Hepatocyte (in vitro differentiated cells): ENCODE measurements around the gene SLC7A14. TPM values are rescaled to one million over a fixed set of nuclear protein-coding genes. Genes with fewer than 3 reads are reported as not detected.

Source experiments
- DNase-seq: peaks from one replicate; pipeline ENCODE4 v3.0.0-alpha.2; 2016; ENCODE audit warnings: low spot score
- H2AFZ ChIP-seq: fragments of 200-600 bp; sonication (generic); 2 replicates; pipeline ENCODE4 v1.6.0; 2016; ENCODE audit warnings: antibody characterized with exemption, mild to moderate bottlenecking
- H3K27ac ChIP-seq: fragments of 200-600 bp; sonication (generic); 2 replicates; pipeline ENCODE4 v1.5.1; 2016; ENCODE audit warnings: mild to moderate bottlenecking
- H3K27me3 ChIP-seq: fragments of 200-600 bp; sonication (generic); 2 replicates; pipeline ENCODE4 v1.6.1; 2016
- H3K36me3 ChIP-seq: fragments of 200-600 bp; sonication (generic); replicated peaks from 2 replicates; pipeline ENCODE4 v1.5.1; 2016; ENCODE audit warnings: low read depth; ENCODE audit not compliant: insufficient read depth
- H3K4me1 ChIP-seq: fragments of 200-600 bp; sonication (generic); 2 replicates; pipeline ENCODE4 v1.5.1; 2016; ENCODE audit warnings: mild to moderate bottlenecking, moderate library complexity; ENCODE audit not compliant: insufficient read depth
- H3K4me2 ChIP-seq: fragments of 200-600 bp; sonication (generic); 2 replicates; pipeline ENCODE4 v1.6.0; 2016
- H3K4me3 ChIP-seq: fragments of 200-600 bp; sonication (generic); 2 replicates; pipeline ENCODE4 v1.5.1; 2016; ENCODE audit warnings: mild to moderate bottlenecking
- H3K79me2 ChIP-seq: fragments of 200-600 bp; sonication (generic); 2 replicates; pipeline ENCODE4 v1.6.0; 2017; ENCODE audit warnings: mild to moderate bottlenecking
- H3K9me2 ChIP-seq: fragments of 200-600 bp; sonication (generic); replicated peaks from 2 replicates; pipeline ENCODE4 v1.6.0; 2017; ENCODE audit warnings: mild to moderate bottlenecking; ENCODE audit not compliant: insufficient read depth
- H3K9me3 ChIP-seq: fragments of 200-600 bp; sonication (generic); 2 replicates; pipeline ENCODE4 v1.5.1; 2016; ENCODE audit warnings: low read depth, mild to moderate bottlenecking
- H4K20me1 ChIP-seq: fragments of 200-600 bp; sonication (generic); 2 replicates; pipeline ENCODE4 v1.6.0; 2016; ENCODE audit warnings: mild to moderate bottlenecking; ENCODE audit not compliant: insufficient read depth, poor library complexity, severe bottlenecking
- CTCF ChIP-seq: fragments of 200-600 bp; sonication (generic); IDR thresholded peaks from 2 replicates; pipeline ENCODE4 v1.5.1; 2016; ENCODE audit warnings: antibody characterized with exemption, mild to moderate bottlenecking; ENCODE audit not compliant: poor library complexity
- EZH2 ChIP-seq: fragments of 200-600 bp; sonication (generic); IDR thresholded peaks from 2 replicates; pipeline ENCODE4 v1.6.1; 2016; ENCODE audit warnings: antibody characterized with exemption, mild to moderate bottlenecking, borderline replicate concordance
- EZH2phosphoT487 ChIP-seq: fragments of 200-600 bp; sonication (generic); IDR thresholded peaks from one replicate; pipeline ENCODE4 v1.6.1; 2018; ENCODE audit warnings: antibody characterized with exemption, mild to moderate bottlenecking, low read depth, moderate library complexity; ENCODE audit not compliant: unreplicated experiment, severe bottlenecking
- WGBS: methylation state at CpG from one replicate; pipeline ENCODE4 v1.1.6; 2016; ENCODE audit warnings: low lambda C conversion rate; ENCODE audit errors: missing lambda C conversion rate; 5-methylcytosine and 5-hydroxymethylcytosine counted together
- polyA plus RNA-seq: library from polyadenylated mRNA; unstranded; fragments of >200 nt; fragmentation: Nextera tagmentation; extraction: Ambion mirVana; gene quantifications from 2 replicates; pipeline ENCODE4 v1.2.1, GENCODE V29; 2016
- total RNA-seq: library from RNA; depleted of rRNA; stranded (reverse); fragments of >200 nt; gene quantifications from 2 replicates; pipeline ENCODE4 v1.2.3, GENCODE V29; 2014

SLC7A14 gene
- total and polyA plus RNA-seq, 2 experiments from 2014 or later = 0.10 TPM; not detected in 1

GRCh38 chr3:170632780-170633179 is 46.9 kb upstream of the SLC7A14 start:
- Histone ChIP-seq H3K4me1 (no peaks in the 10 kb centered on the region), H2AFZ (no peak overlapping the region), H3K9me2 (no peaks in the 10 kb centered on the region), H3K36me3 (no peaks in the 10 kb centered on the region), H3K9me3 (no peaks in the 10 kb centered on the region), H3K27me3 (no peaks in the 10 kb centered on the region), H3K4me3 (no peak overlapping the region), H3K4me2 (no peak overlapping the region), H4K20me1 (no peaks in the 10 kb centered on the region), H3K79me2 (no peaks in the 10 kb centered on the region), H3K27ac (no peak overlapping the region)
- TF ChIP-seq CTCF (no peak), EZH2 (no peak), EZH2phosphoT487 (no peak)
- 72% methylated on average over 4 of the region's 4 CpGs for WGBS
- DNase-seq = no peak

- H3K4me1 ChIP-seq = no peaks in the 10 kb centered on the region
- no peak overlapping the region for H3K27ac ChIP-seq
- H2AFZ ChIP-seq = no peak overlapping the region
- H4K20me1 ChIP-seq = no peaks in the 10 kb centered on the region
- H3K27me3 ChIP-seq = no peaks in the 10 kb centered on the region
- no peak overlapping the region for H3K4me2 ChIP-seq
- no peaks in the 10 kb centered on the region for H3K36me3 ChIP-seq
- DNase-seq = no peak
- 94% methylated on average over 7 of the region's 7 CpGs for WGBS
- no peaks in the 10 kb centered on the region for H3K79me2 ChIP-seq
- no peak for TF ChIP-seq EZH2
- no peaks in the 10 kb centered on the region for H3K9me3 ChIP-seq
- H3K4me3 ChIP-seq = no peak overlapping the region
- H3K9me2 ChIP-seq = no peaks in the 10 kb centered on the region
Measured at GRCh38 chr3:170631755-170632488, 46.0 kb upstream of the SLC7A14 start.

GRCh38 chr3:170623524-170623923 is 37.6 kb upstream of the SLC7A14 start:
- H3K4me2 ChIP-seq = no peak overlapping the region
- DNase-seq = no peak
- no peak overlapping the region for H2AFZ ChIP-seq
- H3K36me3 ChIP-seq = no peaks in the 10 kb centered on the region
- peaks cover 10% of the 10 kb centered on the region for H3K4me1 ChIP-seq
- no peaks in the 10 kb centered on the region for H3K9me2 ChIP-seq
- no peaks in the 10 kb centered on the region for H3K9me3 ChIP-seq
- TF ChIP-seq EZH2 (no peak), CTCF (no peak), EZH2phosphoT487 (no peak)
- no peaks in the 10 kb centered on the region for H4K20me1 ChIP-seq
- 65% methylated on average over 1 of the region's 1 CpG for WGBS
- H3K27ac ChIP-seq = peak overlapping the region; percentile 9
- H3K27me3 ChIP-seq = no peaks in the 10 kb centered on the region
- H3K4me3 ChIP-seq = no peak overlapping the region
- H3K79me2 ChIP-seq = no peaks in the 10 kb centered on the region

GRCh38 chr3:170622369-170623159 is 36.7 kb upstream of the SLC7A14 start:
- no peak overlapping the region for H2AFZ ChIP-seq
- 43% methylated on average over 5 of the region's 5 CpGs for WGBS
- no peaks in the 10 kb centered on the region for H3K9me3 ChIP-seq
- no peaks in the 10 kb centered on the region for H3K9me2 ChIP-seq
- H3K27me3 ChIP-seq = no peaks in the 10 kb centered on the region
- H3K4me2 ChIP-seq = peak overlapping the region; percentile 28
- TF ChIP-seq CTCF (peak; percentile 7), EZH2phosphoT487 (no peak)
- peak; percentile 80 for DNase-seq
- peak overlapping the region; percentile 44 for H3K27ac ChIP-seq
- peaks cover 10% of the 10 kb centered on the region for H3K4me1 ChIP-seq
- no peak overlapping the region for H3K4me3 ChIP-seq
- no peaks in the 10 kb centered on the region for H3K79me2 ChIP-seq
- no peaks in the 10 kb centered on the region for H3K36me3 ChIP-seq
- H4K20me1 ChIP-seq = no peaks in the 10 kb centered on the region
